Esophagus muscularis mucosa (tissue), 3 donors: ENCODE measurements around the gene VARS1.
A peak's percentile ranks its signal among the peaks of the same experiment; 100 is the strongest.

Source experiments
- POLR2A ChIP-seq: fragments of 450-650 bp; IDR thresholded peaks from one replicate; pipeline ENCODE4 v1.6.1; 2017; ENCODE audit warnings: antibody characterized with exemption, moderate library complexity, mild to moderate bottlenecking, low read depth
- TF ChIP-seq, protein P1 (sequence below), 3 experiments: fragments of 200-600 bp in 2 of 3; fragments of 450-650 bp in 1 of 3; sonication (generic) in 2 of 3; IDR thresholded peaks; one replicate each; pipeline ENCODE4 v1.5.1; 2017 to 2019; ENCODE audit warnings: antibody characterized with exemption in 3 of 3, mild to moderate bottlenecking in 2 of 3, moderate library complexity in 1 of 3

DNA sequence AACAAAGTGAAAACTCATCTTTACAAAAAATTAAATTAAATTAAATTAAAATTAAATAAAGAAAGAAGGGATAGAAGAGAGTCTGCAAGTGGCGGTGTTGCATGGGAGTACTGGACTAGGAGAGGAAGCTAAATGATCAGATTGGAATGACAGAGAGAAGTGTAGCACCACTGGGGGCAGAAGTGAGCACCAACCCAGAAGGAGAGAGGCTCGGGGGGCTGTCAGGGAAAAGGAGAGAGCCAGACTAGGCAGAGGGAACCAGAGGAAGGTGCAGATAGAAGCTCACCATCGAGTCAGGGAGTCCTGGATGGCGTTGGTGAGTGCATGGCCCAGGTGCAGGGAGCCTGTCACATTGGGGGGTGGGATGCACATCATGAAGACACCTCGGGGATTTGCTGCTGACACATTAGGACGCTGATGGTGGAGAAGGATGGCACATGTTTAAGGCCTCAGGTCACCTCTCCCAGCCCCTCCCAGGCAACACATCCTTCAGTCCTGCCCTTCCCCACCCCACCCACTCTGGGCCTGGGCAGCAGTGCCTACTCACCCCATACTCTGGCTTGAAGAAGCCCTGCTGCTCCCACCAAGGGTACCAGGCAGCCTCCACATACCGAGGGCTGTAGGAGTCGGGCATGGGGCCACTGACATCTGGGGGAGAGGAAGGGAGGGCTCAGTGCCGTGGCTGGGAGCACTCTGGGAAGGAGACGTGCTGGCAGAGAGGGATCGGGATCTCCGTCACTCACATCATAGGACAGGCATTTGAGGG lies 4.0 kb downstream of the VARS1 start:
- TF ChIP-seq, protein P1, sequence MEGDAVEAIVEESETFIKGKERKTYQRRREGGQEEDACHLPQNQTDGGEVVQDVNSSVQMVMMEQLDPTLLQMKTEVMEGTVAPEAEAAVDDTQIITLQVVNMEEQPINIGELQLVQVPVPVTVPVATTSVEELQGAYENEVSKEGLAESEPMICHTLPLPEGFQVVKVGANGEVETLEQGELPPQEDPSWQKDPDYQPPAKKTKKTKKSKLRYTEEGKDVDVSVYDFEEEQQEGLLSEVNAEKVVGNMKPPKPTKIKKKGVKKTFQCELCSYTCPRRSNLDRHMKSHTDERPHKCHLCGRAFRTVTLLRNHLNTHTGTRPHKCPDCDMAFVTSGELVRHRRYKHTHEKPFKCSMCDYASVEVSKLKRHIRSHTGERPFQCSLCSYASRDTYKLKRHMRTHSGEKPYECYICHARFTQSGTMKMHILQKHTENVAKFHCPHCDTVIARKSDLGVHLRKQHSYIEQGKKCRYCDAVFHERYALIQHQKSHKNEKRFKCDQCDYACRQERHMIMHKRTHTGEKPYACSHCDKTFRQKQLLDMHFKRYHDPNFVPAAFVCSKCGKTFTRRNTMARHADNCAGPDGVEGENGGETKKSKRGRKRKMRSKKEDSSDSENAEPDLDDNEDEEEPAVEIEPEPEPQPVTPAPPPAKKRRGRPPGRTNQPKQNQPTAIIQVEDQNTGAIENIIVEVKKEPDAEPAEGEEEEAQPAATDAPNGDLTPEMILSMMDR (IDR thresholded peaks at IDR 0.05): peak; percentile 44 to 62 (median 46)
- no peak for TF ChIP-seq POLR2A
